Iris pigment epithelial cell (primary cell): ENCODE results near the gene ADAMTS16.
"Not testable (repeated sequence)": the region's sequence is repeated elsewhere in the genome, so short reads cannot be mapped to it uniquely, and the experiment has no call there.

Experiments used
- DNase-seq: peaks from one replicate; pipeline ENCODE4 v3.0.0-alpha.2; 2011; ENCODE audit warnings: low read depth

Gene ADAMTS16, protein sequence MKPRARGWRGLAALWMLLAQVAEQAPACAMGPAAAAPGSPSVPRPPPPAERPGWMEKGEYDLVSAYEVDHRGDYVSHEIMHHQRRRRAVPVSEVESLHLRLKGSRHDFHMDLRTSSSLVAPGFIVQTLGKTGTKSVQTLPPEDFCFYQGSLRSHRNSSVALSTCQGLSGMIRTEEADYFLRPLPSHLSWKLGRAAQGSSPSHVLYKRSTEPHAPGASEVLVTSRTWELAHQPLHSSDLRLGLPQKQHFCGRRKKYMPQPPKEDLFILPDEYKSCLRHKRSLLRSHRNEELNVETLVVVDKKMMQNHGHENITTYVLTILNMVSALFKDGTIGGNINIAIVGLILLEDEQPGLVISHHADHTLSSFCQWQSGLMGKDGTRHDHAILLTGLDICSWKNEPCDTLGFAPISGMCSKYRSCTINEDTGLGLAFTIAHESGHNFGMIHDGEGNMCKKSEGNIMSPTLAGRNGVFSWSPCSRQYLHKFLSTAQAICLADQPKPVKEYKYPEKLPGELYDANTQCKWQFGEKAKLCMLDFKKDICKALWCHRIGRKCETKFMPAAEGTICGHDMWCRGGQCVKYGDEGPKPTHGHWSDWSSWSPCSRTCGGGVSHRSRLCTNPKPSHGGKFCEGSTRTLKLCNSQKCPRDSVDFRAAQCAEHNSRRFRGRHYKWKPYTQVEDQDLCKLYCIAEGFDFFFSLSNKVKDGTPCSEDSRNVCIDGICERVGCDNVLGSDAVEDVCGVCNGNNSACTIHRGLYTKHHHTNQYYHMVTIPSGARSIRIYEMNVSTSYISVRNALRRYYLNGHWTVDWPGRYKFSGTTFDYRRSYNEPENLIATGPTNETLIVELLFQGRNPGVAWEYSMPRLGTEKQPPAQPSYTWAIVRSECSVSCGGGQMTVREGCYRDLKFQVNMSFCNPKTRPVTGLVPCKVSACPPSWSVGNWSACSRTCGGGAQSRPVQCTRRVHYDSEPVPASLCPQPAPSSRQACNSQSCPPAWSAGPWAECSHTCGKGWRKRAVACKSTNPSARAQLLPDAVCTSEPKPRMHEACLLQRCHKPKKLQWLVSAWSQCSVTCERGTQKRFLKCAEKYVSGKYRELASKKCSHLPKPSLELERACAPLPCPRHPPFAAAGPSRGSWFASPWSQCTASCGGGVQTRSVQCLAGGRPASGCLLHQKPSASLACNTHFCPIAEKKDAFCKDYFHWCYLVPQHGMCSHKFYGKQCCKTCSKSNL

DNA sequence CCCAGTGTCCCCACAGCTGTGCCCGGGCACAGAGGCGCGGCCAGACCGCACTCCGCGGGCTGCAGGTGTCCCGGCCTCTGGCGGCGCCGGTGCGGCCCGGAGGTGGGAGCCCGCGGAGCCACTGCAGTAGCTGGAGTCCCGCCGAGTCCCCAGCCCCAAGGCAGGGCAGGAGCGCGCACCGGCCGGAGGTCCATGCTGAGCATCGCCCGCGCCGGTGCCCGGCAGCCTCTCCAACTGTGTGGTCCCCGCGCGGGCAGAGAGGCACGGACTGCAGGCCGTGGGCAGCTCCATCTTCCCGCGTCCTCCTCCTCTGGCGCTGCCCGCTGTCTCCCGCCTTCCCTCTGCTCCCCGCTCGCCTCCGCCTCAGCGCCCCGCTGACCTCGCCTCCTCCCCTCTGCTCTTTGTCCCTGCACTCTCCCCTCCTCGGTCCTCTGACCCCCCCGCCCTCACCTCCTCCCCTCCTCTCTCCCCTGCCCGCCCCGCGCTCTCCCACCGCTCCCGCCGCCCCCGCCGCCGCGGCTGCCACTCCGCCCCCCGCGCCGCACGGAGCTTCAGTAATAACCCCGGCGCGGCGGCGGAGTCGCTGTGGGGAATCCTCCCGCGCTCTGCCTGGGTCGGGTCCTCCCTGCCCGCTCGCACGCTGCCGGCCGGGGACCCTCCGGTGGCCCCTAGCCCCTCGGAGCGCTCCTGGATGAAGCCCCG, at the start of gene ADAMTS16:
ADAMTS16 (plus strand) TSS at position 554 of the 702 bp plus-strand sequence; CDS start at position 692, 138 bp downstream.
- no peak for DNase-seq

DNA sequence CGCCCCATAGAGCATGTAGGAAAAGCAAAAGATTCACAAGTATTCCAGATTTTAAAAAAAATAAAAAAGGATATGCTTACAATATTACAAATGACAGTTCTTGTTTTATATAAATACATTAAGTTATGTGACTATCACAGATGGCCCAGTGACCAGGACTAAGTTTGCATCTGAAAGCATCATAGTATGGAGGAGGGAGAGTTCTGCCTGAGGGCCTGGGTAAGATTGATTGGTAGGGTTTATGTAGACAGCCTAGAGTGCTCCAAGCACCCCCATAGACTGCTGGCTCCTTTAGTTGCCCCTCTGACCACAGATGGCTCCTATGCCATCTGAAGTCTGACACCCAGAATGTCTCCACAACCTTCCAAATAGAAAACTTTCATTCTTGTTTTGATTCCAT, 48.0 kb upstream of the ADAMTS16 start:
- DNase-seq: no peak

DNA sequence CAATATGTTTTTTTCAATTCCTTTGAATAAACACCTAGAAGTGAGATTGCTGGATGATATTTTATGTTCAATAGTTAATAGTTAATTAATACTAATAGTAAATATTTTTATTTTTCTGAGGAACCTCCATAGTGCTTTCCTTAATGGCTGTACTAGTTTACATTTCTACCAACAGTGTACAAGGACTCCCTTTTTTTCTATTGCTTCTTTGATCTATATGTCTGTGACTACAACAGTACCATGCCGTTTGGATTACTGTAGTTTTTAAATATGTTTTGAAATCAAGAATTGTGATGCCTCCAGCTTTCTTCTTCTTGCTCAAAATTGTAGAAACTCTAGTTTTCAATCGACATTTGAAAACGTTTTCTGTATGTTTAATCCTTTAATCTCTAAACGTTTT, 39.5 kb upstream of the ADAMTS16 start:
- DNase-seq: no peak

DNA sequence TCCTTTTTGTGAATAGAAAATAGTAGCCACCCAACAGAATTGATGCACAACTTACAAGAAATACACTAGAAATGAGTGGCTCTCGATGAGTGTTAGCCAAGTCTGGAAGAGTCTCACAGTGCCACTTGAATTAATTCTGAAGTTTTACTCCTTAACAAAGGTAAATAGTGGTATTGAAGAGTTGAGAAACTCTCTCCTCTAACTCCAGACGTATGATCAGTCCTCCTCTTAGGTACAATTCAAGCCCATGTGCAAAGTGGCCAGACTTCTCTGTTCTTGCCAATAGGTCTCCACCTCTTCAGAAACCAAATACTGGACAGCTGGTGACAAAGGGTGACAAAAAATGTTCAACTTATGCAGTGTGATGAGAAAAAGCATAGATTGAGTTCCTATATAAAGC, 38.5 kb upstream of the ADAMTS16 start:
- no peak for DNase-seq

DNA sequence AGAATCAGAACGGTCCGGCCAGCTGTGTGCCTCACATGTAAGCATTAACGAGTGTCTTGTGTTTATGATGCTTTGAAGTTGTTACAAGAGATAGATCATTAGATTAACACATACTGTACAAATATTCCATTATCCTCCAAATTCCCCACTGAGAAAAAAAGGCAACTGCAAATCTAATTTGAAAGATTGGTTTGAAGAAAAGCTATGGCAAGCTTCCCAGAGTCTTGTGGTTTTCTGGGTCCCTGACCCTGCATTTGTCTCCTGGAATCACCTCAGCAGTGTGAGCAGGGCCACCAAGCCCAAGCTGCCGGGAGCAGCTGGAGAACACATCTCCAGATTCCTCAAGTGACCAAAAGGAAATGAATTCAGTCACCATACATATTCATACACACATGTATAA, 36.9 kb upstream of the ADAMTS16 start:
- DNase-seq: no peak

DNA sequence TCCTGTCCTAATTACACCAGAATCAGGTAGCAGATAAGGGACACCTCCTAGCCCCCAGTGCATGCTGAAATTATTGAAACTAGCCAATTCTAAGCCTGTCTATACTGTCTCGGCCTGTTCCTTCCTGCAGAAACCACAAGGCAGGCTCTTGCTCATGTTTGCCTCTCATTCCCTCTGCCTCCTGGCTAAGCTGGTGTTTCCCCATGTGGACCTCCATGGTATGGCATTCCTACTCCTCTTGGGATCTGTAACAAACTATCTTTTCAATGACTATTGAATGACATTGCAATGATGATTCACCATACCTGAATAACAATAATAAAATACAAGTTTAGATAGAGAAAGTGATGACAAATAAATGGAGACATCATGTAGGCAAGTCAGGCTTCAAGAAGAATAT, 35.6 kb upstream of the ADAMTS16 start:
- DNase-seq: no peak

DNA sequence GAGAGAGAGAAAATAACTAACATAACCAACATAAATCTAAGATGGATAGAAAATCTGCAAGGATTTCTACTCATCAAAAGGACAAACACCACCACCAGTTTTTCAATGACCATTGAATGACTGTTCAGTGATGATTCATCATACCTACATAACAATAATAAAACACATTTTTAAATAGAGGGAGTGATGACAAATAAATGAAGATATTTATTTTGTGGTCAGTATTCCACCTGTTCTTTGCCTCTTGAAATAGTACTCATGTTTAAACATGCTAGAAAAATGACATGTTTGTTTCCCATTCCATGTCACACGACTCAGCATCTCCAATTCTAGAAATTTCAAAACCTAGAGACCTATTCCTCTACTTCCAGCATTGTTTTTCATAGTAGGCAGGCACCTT, 34.6 kb upstream of the ADAMTS16 start:
- no peak for DNase-seq

DNA sequence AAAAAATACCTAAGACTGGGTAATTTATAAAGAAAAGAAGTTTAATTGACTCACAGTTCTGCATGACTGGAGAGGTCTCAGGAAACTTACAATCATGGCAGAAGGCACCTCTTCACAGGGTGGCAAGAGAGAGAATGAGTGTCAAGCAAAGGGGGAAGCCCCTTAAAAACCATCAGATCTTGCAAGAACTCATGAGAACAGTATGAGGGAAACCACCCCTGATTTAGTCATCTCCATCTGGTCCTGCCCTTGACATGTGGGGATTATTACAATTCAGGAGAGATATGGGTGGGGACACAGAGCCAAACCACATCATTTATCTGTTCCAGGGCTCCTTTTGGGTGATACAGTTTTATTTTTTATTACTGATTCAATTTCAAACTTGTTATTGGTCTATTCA, 23.2 kb upstream of the ADAMTS16 start:
- no peak for DNase-seq

DNA sequence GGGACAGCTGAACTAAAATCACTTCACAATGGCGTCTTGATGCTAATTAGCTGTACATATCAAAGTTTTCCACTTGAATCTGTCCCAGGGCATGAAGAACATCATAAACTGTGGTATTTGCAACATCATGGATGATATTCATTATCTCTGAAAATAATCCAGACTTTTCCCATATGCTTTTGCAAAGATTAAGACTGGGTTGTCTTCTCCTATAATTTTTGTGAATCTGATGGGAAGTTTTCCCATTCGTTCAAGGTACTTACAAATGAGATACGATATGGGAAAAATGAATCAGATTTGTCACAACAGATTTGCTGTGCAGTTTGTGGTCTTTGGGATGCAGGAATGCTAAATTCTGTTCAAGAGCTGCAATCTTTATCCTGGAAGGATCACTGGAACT, 17.4 kb upstream of the ADAMTS16 start:
- DNase-seq: no peak

DNA sequence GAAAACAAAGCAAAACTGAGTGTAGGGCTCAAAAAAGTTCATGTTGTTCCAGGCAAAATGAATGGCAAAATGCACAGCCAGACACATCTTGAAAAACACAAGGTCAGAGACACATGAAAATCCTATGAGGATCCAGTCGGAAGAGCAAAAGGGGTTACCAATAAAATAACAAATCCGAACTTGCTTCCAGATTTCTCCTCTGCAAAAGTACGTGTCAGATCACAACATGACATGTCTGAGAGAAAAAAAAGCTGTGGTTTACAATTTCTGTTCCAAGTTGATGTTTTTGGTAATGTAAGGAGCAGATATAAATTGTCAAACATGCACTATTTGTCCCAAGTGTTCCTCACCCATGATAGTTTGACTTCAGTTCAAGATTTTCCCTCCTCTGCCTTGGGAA, 15.9 kb upstream of the ADAMTS16 start:
- no peak for DNase-seq

DNA sequence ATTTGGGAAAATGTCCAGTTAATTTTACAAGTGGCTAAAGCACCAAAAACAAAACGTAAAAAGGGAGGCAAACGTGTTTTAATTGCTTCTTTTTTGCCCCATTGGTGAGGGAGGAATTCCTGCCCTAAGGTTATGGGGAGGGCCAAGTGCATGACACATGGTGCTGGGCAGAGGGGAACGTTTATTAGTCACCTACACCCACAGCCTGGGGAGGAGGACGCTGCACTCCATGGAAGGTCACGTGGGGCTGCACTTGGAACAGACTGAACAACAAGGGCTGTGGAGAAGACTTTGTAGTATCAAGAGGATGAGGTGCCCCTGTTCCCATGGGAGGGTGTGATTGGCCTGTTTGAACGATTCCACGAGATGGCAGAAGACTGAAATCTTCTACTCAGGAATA, 13.7 kb upstream of the ADAMTS16 start:
- no peak for DNase-seq

DNA sequence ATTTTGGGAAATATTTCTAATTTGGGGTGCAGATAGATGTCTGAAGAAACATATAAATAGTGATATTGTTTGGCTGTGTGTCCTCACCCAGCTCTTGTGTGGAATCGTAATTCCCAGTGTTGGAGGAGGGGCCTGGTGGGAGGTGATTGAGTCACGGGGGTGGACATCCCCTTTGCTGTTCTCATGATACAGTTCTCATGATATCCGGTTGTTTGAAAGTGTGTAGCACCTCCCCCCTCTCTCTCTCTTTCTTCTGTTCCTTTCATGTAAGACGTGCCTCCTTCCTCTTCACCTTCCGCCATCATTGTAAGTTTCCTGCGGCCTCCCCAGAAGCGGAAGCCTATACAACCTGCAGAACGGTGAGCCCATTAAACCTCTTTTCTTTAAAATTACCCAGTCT, 11.4 kb upstream of the ADAMTS16 start:
- DNase-seq: no peak

DNA sequence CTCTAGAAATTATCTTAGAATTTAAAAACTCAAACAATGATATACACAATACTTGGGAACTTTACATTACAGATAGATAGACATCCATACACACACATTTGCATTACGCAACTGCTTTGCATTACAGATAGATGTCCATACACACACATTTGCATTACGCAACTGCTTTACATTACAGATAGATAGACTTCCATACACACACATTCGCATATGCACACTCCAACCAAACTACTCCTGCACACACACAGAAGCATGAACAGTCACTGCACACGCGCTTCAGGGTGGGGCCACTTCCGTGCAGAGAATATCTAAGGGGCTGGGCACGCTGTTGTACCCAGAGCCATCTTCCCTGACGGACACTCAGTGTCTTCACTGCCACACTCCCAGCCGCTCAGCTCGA, 7.9 kb upstream of the ADAMTS16 start:
- DNase-seq: no peak

DNA sequence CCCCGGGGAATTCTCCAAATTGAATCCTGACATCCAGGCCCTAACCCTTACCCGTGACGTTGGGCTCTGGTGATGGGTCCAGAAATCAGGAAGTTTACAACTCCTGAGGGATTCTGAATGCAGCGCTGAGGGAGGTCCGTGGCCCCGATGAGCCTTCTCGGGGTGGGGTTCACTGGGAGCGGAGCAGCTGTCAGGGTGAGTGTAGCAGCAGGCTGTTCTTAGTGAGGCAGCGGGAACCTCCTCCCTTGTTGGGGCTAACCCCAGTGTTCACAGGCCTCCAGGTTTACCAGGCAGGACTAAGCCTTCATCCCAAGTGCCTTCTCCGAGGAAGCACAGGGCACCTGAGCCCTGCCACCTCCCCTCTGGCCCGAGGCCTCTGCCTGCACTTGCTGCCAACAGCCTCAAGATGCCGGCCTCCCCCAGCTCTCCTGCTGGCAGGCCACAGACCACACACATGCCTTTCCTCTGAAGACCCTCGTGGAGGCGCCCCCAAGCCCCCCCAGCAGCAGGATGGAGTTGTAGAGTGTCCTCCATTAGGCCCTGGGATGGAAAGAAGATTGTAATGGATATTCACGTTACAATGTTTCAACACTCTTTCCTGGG, 7.3 kb upstream of the ADAMTS16 start:
- DNase-seq: no peak

DNA sequence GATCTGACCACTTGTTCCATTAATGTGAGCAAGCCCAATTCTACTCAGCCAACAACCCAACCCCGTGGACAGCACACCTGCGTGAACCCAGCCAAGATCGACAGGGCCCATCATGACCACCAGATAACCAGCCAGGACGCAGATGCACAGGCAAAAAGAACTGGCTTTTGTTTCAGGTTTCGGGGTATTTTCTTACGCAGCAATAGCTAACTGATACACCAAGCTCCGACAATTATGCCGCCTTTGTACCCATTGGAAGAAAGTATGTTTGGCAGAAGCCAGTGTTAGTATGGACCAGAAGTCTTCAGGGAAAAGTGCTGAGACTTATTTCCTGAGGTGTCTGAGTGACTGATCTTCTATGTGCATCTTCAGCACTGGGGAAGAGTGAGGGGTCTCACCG, 6.0 kb upstream of the ADAMTS16 start:
- DNase-seq: no peak

DNA sequence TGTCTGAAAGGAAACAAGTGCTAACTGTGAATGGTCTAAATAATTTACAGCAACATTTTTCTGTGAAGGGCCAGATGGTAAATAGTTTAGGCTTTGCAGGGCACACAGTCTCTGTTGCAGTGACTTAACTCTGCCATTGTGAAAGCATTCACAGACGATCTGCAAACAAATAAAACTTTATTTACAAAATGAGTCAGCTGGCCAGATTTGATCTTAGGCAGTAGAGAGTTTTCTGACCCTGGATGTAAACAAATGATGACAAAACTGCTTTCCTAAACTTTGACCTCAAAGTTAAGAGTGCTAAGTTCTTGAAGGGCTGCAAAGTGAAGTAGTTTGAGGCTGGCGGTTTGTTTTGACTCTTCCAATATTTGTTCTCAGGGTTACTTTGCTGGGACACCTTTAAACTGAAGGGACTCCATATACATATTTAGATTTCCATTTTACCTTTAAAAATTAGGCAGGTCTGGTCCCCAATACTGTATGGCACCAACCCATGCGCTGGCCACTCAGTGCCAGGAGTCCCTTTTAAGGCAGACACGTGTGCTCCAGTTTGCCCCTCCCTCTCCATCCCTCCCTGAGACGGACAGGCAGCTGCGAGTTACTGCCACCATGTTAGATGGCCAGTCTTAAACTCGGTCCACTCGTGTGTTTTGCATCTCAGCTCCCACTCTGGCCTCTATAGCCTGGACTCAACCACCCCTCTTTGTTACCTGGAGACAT, 4.0 kb upstream of the ADAMTS16 start:
- DNase-seq: peak; percentile 10

DNA sequence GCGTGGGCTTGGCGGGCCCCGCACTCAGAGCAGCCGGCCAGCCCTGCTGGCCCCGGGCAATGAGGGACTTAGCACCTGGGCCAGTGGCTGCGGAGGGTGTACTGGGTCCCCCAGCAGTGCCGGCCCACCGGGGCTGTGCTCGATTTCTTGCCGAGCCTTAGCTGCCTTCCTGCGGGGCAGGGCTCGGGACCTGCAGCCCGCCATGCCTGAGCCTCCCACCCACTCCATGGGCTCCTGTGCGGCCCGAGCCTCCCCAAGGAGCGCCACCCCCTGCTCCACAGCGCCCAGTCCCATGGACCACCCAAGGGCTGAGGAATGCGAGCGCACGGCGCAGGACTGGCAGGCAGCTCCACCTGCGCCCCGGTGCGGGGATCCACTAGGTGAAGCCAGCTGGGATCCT, 2.3 kb upstream of the ADAMTS16 start:
- DNase-seq: not testable (repeated sequence)

DNA sequence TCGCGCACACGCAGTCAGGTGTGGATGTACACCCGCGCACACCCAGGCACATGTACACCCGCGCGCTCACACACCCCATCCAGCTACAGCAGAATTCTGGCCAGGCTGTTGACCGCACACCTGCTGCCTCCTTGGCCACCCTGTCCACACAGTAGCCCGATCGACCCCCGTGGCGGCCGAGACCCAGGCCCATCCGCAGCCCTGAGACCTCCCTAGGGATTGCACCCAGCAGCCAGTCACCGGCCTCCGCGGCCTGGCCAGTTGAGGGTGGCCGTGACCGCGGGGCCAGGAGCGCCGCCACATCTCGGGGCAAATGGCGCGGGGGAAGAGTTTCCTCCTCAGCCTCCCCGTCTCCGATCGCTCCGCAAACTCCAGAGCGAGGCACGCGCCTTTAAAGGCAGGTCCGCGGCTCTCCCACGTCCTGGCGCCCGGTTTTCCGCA, 774 bp upstream of the ADAMTS16 start:
- DNase-seq: no peak

DNA sequence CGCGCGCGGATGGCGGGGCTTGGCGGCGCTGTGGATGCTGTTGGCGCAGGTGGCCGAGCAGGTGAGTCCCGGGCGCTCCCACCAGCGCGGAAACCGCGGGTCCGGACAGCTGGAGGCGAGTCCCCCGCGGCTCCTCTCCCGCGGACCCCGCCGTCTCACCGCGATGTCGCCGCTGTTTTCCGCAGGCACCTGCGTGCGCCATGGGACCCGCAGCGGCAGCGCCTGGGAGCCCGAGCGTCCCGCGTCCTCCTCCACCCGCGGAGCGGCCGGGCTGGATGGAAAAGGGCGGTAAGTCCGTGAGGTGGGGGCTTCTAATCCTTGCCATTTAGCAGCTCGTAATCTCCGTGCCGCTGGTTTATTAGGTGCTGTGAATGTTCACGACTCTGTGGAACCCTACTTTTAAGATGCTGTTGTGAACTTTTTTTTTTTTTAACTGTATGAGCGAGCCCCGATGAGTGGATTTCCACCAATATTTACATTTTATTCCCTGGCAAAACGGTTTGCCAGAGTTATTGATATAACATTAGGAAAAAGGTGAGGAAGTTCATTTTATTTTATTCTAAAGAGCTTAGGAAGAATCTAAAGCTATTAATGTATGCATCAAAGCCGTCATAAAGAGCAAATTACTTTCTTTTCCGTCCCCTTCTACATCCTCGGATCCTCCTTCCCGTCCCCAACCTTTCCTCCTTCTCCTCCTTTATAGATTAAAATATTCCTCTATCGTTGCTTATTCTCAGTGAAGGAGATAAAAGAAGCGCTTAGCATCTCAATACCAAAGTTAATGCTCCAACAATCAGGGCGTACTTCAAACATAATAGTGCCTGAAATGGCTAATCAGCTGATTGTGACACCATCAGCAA, 579 bp downstream of the ADAMTS16 start:
- DNase-seq: no peak

DNA sequence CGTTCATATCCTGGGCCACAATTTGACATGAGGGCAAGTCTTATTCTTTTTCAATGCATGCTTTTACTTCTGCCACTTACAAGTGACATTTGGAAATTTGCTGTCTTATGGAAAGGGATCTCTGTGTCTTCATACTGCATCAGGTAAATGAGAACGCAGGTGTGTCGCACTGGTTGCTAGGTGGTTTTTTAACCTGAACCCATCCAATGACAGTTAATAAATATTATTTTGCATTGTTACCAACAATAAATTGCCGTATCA, 1.1 kb downstream of the ADAMTS16 start:
- DNase-seq: no peak
